ENCODE measurements around the gene TIMM13.

Gene TIMM13

GRCh38 chr19:2443116-2443784 lies 15.9 kb upstream of the TIMM13 start:
- no peak overlapping the region for H3K27ac ChIP-seq (ENCODE audit: insufficient read depth, low read depth, low read length, poor library complexity, severe bottlenecking)
- H3K27me3 ChIP-seq (ENCODE audit: control insufficient read depth, insufficient read depth, low read length, poor library complexity, severe bottlenecking): no peaks in the 10 kb centered on the region
- 96 to 97% methylated on average over 22 of the region's 22 CpGs for WGBS, 2 experiments
- H3K4me1 ChIP-seq (ENCODE audit: control insufficient read depth, insufficient read depth, low read length): peaks cover 3% of the 10 kb centered on the region
- no peak overlapping the region for H3K4me3 ChIP-seq (ENCODE audit: insufficient read depth, low read depth, low read length)
- H3K36me3 ChIP-seq (ENCODE audit: control insufficient read depth, insufficient read depth, low read length): peaks cover 22% of the 10 kb centered on the region
- no peaks in the 10 kb centered on the region for H3K9me3 ChIP-seq (ENCODE audit: control insufficient read depth, low read length)

- Histone ChIP-seq H3K27ac (ENCODE audit: insufficient read depth, low read depth, low read length, poor library complexity, severe bottlenecking) (no peak overlapping the region), H3K9me3 (ENCODE audit: control insufficient read depth, low read length) (no peaks in the 10 kb centered on the region), H3K4me3 (ENCODE audit: insufficient read depth, low read depth, low read length) (no peak overlapping the region), H3K36me3 (ENCODE audit: control insufficient read depth, insufficient read depth, low read length) (peaks cover 37% of the 10 kb centered on the region), H3K4me1 (ENCODE audit: control insufficient read depth, insufficient read depth, low read length) (no peaks in the 10 kb centered on the region), H3K27me3 (ENCODE audit: control insufficient read depth, insufficient read depth, low read length, poor library complexity, severe bottlenecking) (no peaks in the 10 kb centered on the region)
- 97% methylated on average over 26 of the region's 26 CpGs for WGBS, 2 experiments
These were observed 13.8 kb upstream of the TIMM13 start for GRCh38 chr19:2441096-2441752.

GRCh38 chr19:2440515-2440914 lies 13.1 kb upstream of the TIMM13 start:
- H3K27me3 ChIP-seq (ENCODE audit: control insufficient read depth, insufficient read depth, low read length, poor library complexity, severe bottlenecking): no peaks in the 10 kb centered on the region
- no peak overlapping the region for H3K4me3 ChIP-seq (ENCODE audit: insufficient read depth, low read depth, low read length)
- no peaks in the 10 kb centered on the region for H3K9me3 ChIP-seq (ENCODE audit: control insufficient read depth, low read length)
- no peak overlapping the region for H3K27ac ChIP-seq (ENCODE audit: insufficient read depth, low read depth, low read length, poor library complexity, severe bottlenecking)
- H3K4me1 ChIP-seq (ENCODE audit: control insufficient read depth, insufficient read depth, low read length): no peaks in the 10 kb centered on the region
- peaks cover 37% of the 10 kb centered on the region for H3K36me3 ChIP-seq (ENCODE audit: control insufficient read depth, insufficient read depth, low read length)
- WGBS, 2 experiments: 95 to 96% methylated on average over 1 of the region's 1 CpG

- 96 to 97% methylated on average over 20 of the region's 20 CpGs for WGBS, 2 experiments
- H3K4me1 ChIP-seq (ENCODE audit: control insufficient read depth, insufficient read depth, low read length): no peaks in the 10 kb centered on the region
These were observed 10.8 kb upstream of the TIMM13 start for GRCh38 chr19:2438178-2438577.

GRCh38 chr19:2436926-2437325 lies 9.5 kb upstream of the TIMM13 start:
- Histone ChIP-seq H3K27ac (ENCODE audit: insufficient read depth, low read depth, low read length, poor library complexity, severe bottlenecking) (no peak overlapping the region), H3K36me3 (ENCODE audit: control insufficient read depth, insufficient read depth, low read length) (peaks cover 47% of the 10 kb centered on the region), H3K4me3 (ENCODE audit: insufficient read depth, low read depth, low read length) (no peak overlapping the region), H3K9me3 (ENCODE audit: control insufficient read depth, low read length) (no peaks in the 10 kb centered on the region), H3K27me3 (ENCODE audit: control insufficient read depth, insufficient read depth, low read length, poor library complexity, severe bottlenecking) (no peaks in the 10 kb centered on the region), H3K4me1 (ENCODE audit: control insufficient read depth, insufficient read depth, low read length) (no peaks in the 10 kb centered on the region)
- WGBS, 2 experiments: 96 to 97% methylated on average over 15 of the region's 15 CpGs

More at GRCh38 chr19:2438178-2438577, 10.8 kb upstream of the TIMM13 start:
- no peak overlapping the region for H3K4me3 ChIP-seq (ENCODE audit: insufficient read depth, low read depth, low read length)
- H3K27ac ChIP-seq (ENCODE audit: insufficient read depth, low read depth, low read length, poor library complexity, severe bottlenecking): no peak overlapping the region
- peaks cover 46% of the 10 kb centered on the region for H3K36me3 ChIP-seq (ENCODE audit: control insufficient read depth, insufficient read depth, low read length)
- no peaks in the 10 kb centered on the region for H3K27me3 ChIP-seq (ENCODE audit: control insufficient read depth, insufficient read depth, low read length, poor library complexity, severe bottlenecking)
- H3K9me3 ChIP-seq (ENCODE audit: control insufficient read depth, low read length): no peaks in the 10 kb centered on the region

GRCh38 chr19:2436384-2436783 lies 9.0 kb upstream of the TIMM13 start:
- H3K36me3 ChIP-seq (ENCODE audit: control insufficient read depth, insufficient read depth, low read length): peaks cover 49% of the 10 kb centered on the region
- H3K27me3 ChIP-seq (ENCODE audit: control insufficient read depth, insufficient read depth, low read length, poor library complexity, severe bottlenecking): no peaks in the 10 kb centered on the region
- no peak overlapping the region for H3K4me3 ChIP-seq (ENCODE audit: insufficient read depth, low read depth, low read length)
- no peak overlapping the region for H3K27ac ChIP-seq (ENCODE audit: insufficient read depth, low read depth, low read length, poor library complexity, severe bottlenecking)
- WGBS, 2 experiments: 94 to 98% methylated on average over 39 of the region's 39 CpGs
- H3K4me1 ChIP-seq (ENCODE audit: control insufficient read depth, insufficient read depth, low read length): no peaks in the 10 kb centered on the region
- H3K9me3 ChIP-seq (ENCODE audit: control insufficient read depth, low read length): no peaks in the 10 kb centered on the region

GRCh38 chr19:2434721-2435265 lies 7.4 kb upstream of the TIMM13 start:
- Histone ChIP-seq H3K4me1 (ENCODE audit: control insufficient read depth, insufficient read depth, low read length) (no peaks in the 10 kb centered on the region), H3K36me3 (ENCODE audit: control insufficient read depth, insufficient read depth, low read length) (peaks cover 57% of the 10 kb centered on the region)

GRCh38 chr19:2434267-2434666 lies 6.9 kb upstream of the TIMM13 start:
- no peaks in the 10 kb centered on the region for H3K4me1 ChIP-seq (ENCODE audit: control insufficient read depth, insufficient read depth, low read length)
- WGBS, 2 experiments: 97% methylated on average over 22 of the region's 22 CpGs
- H3K27me3 ChIP-seq (ENCODE audit: control insufficient read depth, insufficient read depth, low read length, poor library complexity, severe bottlenecking): no peaks in the 10 kb centered on the region
- H3K4me3 ChIP-seq (ENCODE audit: insufficient read depth, low read depth, low read length): no peak overlapping the region
- H3K27ac ChIP-seq (ENCODE audit: insufficient read depth, low read depth, low read length, poor library complexity, severe bottlenecking): no peak overlapping the region
- H3K9me3 ChIP-seq (ENCODE audit: control insufficient read depth, low read length): no peaks in the 10 kb centered on the region
- peaks cover 57% of the 10 kb centered on the region for H3K36me3 ChIP-seq (ENCODE audit: control insufficient read depth, insufficient read depth, low read length)

More at GRCh38 chr19:2434721-2435265, 7.4 kb upstream of the TIMM13 start:
- H3K9me3 ChIP-seq (ENCODE audit: control insufficient read depth, low read length): no peaks in the 10 kb centered on the region
- no peak overlapping the region for H3K4me3 ChIP-seq (ENCODE audit: insufficient read depth, low read depth, low read length)
- H3K27ac ChIP-seq (ENCODE audit: insufficient read depth, low read depth, low read length, poor library complexity, severe bottlenecking): no peak overlapping the region
- 96 to 97% methylated on average over 42 of the region's 42 CpGs for WGBS, 2 experiments
- no peaks in the 10 kb centered on the region for H3K27me3 ChIP-seq (ENCODE audit: control insufficient read depth, insufficient read depth, low read length, poor library complexity, severe bottlenecking)

GRCh38 chr19:2433854-2434253 lies 6.5 kb upstream of the TIMM13 start:
- peaks cover 3% of the 10 kb centered on the region for H3K4me1 ChIP-seq (ENCODE audit: control insufficient read depth, insufficient read depth, low read length)
- 96 to 97% methylated on average over 30 of the region's 30 CpGs for WGBS, 2 experiments
- H3K27me3 ChIP-seq (ENCODE audit: control insufficient read depth, insufficient read depth, low read length, poor library complexity, severe bottlenecking): no peaks in the 10 kb centered on the region
- no peak overlapping the region for H3K4me3 ChIP-seq (ENCODE audit: insufficient read depth, low read depth, low read length)
- H3K9me3 ChIP-seq (ENCODE audit: control insufficient read depth, low read length): no peaks in the 10 kb centered on the region
- H3K36me3 ChIP-seq (ENCODE audit: control insufficient read depth, insufficient read depth, low read length): peaks cover 57% of the 10 kb centered on the region
- no peak overlapping the region for H3K27ac ChIP-seq (ENCODE audit: insufficient read depth, low read depth, low read length, poor library complexity, severe bottlenecking)

GRCh38 chr19:2432131-2432848 lies 4.9 kb upstream of the TIMM13 start:
- H3K27ac ChIP-seq (ENCODE audit: insufficient read depth, low read depth, low read length, poor library complexity, severe bottlenecking): no peak overlapping the region
- H3K27me3 ChIP-seq (ENCODE audit: control insufficient read depth, insufficient read depth, low read length, poor library complexity, severe bottlenecking): no peaks in the 10 kb centered on the region
- peaks cover 5% of the 10 kb centered on the region for H3K4me1 ChIP-seq (ENCODE audit: control insufficient read depth, insufficient read depth, low read length)
- no peak overlapping the region for H3K4me3 ChIP-seq (ENCODE audit: insufficient read depth, low read depth, low read length)
- no peaks in the 10 kb centered on the region for H3K9me3 ChIP-seq (ENCODE audit: control insufficient read depth, low read length)
- WGBS, 2 experiments: 94% methylated on average over 25 of the region's 25 CpGs
- H3K36me3 ChIP-seq (ENCODE audit: control insufficient read depth, insufficient read depth, low read length): peaks cover 44% of the 10 kb centered on the region

All from ectodermal cell (in vitro differentiated cells).